ENCODE measurements around the gene RNF114. TPM values are rescaled to one million over a fixed set of nuclear protein-coding genes. Genes with fewer than 3 reads are reported as not detected.

RNF114 gene, protein sequence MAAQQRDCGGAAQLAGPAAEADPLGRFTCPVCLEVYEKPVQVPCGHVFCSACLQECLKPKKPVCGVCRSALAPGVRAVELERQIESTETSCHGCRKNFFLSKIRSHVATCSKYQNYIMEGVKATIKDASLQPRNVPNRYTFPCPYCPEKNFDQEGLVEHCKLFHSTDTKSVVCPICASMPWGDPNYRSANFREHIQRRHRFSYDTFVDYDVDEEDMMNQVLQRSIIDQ
- 68.2 and 110 TPM in 2 replicates for total RNA-seq

DNA sequence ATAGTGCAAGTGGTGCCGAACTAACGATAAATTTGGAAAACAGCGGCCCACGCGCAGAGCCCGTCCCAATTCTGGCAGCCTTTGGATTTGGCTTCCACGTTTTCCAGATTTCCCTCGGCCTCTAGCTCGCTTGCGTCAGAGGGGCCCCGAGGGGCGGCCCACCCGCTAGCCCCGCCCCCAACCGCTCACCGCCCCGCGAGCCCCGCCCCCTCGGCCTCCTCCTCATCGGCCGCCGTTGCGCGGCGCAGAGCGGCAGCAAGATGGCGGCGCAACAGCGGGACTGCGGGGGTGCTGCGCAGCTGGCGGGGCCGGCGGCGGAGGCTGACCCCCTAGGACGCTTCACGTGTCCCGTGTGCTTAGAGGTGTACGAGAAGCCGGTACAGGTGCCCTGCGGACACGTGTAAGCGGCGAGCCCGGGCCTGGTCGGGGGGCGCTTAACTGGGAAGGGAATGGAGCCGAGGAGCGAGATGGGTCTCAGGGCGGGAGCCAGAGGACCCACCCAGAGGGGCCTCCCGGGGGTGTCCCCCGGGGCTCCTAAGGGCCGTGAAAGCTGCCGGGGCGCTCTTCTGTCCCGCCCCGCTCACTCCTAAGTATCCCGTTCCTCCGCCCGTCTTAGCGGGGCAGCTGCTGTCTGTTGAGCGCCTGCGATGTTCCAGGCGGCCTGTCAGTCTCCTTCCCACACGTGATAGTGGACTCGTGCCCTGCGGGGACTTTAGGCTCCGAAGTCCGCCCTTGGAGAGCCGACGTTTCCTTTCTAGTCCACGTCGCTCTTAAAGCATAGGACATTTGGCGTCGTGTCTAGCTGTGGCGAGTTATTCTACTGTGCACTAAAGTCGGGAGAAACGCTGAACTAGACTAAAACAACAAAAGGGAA, at the start of gene RNF114:
Gene RNF114 (plus strand): TSS at position 245 of the 874 bp plus-strand sequence. CDS start 16 bp downstream, at position 261.

DNA sequence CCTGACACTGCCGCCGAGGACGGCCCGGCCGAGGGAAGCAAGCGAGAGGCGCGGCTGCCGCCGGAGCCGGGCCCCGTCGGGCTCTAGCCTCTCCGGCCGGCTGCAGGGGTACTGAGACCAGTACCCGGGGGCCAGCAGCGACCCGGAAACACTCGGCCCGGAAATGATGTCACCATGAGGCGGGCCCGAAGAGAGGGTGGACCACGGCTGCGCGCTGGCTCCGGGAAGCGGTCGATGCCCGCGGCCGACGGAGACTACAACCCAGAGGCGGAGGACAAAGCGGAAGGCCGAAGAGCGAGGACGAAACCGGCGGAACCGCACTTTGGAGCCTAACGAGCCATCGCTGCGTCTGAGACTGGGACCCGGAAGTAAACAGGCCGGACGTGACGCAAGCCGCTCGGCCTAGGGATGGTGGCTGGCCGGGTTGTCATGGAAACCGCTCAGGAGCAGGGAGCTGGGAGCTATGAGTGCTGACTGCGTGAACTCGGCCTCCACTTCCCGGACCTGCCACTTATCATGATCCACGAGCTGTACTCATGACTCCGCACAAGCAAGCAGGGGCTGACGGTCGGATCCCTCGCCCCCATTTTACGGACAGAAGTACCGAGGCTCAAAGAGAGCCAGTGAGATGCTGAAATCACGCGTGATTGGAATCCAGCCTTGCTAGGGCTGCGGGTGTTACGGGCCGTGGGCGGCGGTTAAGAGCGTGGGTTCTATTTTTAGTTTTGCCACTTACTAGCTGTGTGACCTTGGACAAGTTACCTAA, 20.6 kb upstream of the RNF114 start, which contains the start of gene SPATA2:
Gene SPATA2 (minus strand): TSS at position 150 of the 766 bp plus-strand sequence. CDS start 7,039 bp downstream, outside the sequence.

DNA sequence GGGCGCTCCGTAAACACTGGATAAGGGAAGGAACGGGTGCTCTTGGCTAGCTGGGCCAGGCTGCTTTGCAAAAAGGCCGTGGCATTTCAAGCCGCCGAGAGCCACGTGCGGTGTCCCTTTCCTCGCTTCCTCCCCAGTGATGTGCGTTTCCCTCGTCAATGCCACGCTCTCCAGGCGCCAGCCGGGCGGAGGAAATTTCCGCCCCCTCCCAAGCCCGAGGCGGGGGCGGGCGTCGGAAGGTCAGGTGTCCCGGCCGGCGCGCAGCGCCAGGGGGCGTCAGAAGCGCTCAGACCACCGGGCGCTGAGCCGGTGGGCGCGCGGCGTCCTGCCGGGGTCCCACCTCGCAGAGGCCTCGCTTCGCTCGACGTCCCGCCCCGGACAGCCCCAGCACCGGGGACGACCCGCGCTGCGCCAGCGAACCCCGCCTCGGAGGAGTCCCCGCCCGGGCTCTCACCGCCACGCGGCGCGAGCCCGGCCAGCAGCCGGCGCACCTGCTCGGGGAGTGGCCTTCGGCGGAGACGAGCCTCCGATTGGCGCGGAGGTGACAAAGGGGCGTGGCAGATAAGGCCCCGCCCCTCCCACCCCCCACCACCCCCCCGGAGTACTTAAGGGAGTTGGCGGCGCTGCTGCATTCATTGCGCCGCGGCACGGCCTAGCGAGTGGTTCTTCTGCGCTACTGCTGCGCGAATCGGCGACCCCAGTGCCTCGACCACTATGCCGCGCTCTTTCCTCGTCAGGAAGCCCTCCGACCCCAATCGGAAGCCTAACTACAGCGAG, 46.3 kb downstream of the RNF114 start, which contains the start of gene SNAI1:
Gene SNAI1 (plus strand): TSS at position 635 of the 777 bp plus-strand sequence. CDS start 80 bp downstream, at position 715.

Other genes starting within 250 kb of the RNF114 start
- gene B4GALT5, start 222.5 kb upstream of the RNF114 start, total RNA-seq = 10.2 and 15.0 TPM in 2 replicates
- 6.1 and 11.6 TPM in 2 replicates for gene SLC9A8, start 123.6 kb upstream of the RNF114 start, total RNA-seq
- 1.1 and 1.4 TPM in 2 replicates for gene SPATA2, start 20.9 kb upstream of the RNF114 start, total RNA-seq
- 0.09 and 0.47 TPM in 2 replicates for gene SNAI1, start 46.6 kb downstream of the RNF114 start, total RNA-seq
- 28.1 and 37.8 TPM in 2 replicates for gene UBE2V1, start 176.8 kb downstream of the RNF114 start, total RNA-seq
- 5.5 and 8.7 TPM in 2 replicates for gene PEDS1, start 217.3 kb downstream of the RNF114 start, total RNA-seq

Measured in bronchial smooth muscle cell (primary cell).